ENCODE measurements around the gene CDC40.

DNA sequence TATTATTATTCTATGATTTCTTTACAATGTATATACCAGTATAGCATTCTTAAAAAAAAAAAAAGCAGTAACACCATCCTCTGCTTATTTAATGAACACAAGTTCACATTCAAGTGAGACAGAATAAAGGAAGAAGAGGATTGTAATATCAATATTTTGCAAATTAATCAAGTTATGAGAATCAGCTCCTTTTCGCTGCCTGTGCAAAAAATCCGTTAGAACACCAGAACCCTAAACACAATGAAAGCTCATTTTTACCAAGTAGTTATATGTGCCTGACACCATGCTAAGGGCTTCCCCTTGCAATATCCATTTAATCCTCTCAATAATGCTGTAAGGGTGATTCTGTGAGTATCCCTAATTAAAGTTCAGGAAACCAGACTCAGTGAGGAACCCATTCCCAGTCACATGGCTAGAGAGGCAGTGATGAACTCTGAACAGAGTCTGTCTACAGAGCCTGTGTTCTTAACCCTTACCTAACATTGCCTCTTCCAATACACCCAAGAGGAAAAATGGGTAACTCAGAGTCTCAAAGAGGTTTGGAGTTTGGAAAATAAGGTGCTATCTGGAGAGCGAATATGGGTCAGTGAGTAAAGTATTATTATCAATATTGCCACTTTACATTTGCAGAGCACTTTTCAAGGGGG lies 66.8 kb downstream of the CDC40 start:
- no peak for TF ChIP-seq CTCF (IDR thresholded peaks at IDR 0.05)
- TF ChIP-seq POLR2A (IDR thresholded peaks at IDR 0.05): no peak

Measured in thyroid gland (tissue), 4 donors.